Chondrocyte (in vitro differentiated cells): ENCODE measurements around the gene MCMBP. TPM values are rescaled to one million over a fixed set of nuclear protein-coding genes. Genes with fewer than 3 reads are reported as not detected.

Source experiments
- DNase-seq: peaks from one replicate; pipeline ENCODE4 v3.0.0; 2021; ENCODE audit warnings: mixed read lengths, low spot score
- H3K27ac Mint-ChIP-seq: one replicate; pipeline ENCODE4 v1.8.0; 2021; ENCODE audit warnings: mild to moderate bottlenecking, moderate library complexity, mixed read lengths; ENCODE audit not compliant: unreplicated experiment
- H3K27me3 Mint-ChIP-seq: 2 replicates; pipeline ENCODE4 v1.8.0; 2021; ENCODE audit warnings: low read depth, mixed read lengths
- H3K36me3 Mint-ChIP-seq: 2 replicates; pipeline ENCODE4 v1.8.0; 2021; ENCODE audit warnings: low read depth, mixed read lengths
- H3K4me1 Mint-ChIP-seq: 2 replicates; pipeline ENCODE4 v1.8.0; 2021; ENCODE audit warnings: low read depth, mild to moderate bottlenecking, mixed read lengths
- H3K4me3 Mint-ChIP-seq: one replicate; pipeline ENCODE4 v1.8.0; 2021; ENCODE audit warnings: mild to moderate bottlenecking, moderate library complexity, mixed read lengths; ENCODE audit not compliant: unreplicated experiment
- H3K9me3 Mint-ChIP-seq: 2 replicates; pipeline ENCODE4 v1.8.0; 2021; ENCODE audit warnings: low read depth, mixed read lengths
- total RNA-seq: library from RNA; stranded (reverse); gene quantifications from 3 replicates; pipeline ENCODE4 v1.2.1, GENCODE V29; 2021
- TF ChIP-seq, protein P1 (sequence below): fragments of 200-600 bp; sonication (generic); IDR thresholded peaks from 2 replicates; pipeline ENCODE4 v1.5.0; 2021; ENCODE audit warnings: antibody characterized with exemption, mild to moderate bottlenecking, moderate library complexity

The MCMBP gene
- total RNA-seq, 1 donor from 2014 or later = 45.1 TPM

DNA sequence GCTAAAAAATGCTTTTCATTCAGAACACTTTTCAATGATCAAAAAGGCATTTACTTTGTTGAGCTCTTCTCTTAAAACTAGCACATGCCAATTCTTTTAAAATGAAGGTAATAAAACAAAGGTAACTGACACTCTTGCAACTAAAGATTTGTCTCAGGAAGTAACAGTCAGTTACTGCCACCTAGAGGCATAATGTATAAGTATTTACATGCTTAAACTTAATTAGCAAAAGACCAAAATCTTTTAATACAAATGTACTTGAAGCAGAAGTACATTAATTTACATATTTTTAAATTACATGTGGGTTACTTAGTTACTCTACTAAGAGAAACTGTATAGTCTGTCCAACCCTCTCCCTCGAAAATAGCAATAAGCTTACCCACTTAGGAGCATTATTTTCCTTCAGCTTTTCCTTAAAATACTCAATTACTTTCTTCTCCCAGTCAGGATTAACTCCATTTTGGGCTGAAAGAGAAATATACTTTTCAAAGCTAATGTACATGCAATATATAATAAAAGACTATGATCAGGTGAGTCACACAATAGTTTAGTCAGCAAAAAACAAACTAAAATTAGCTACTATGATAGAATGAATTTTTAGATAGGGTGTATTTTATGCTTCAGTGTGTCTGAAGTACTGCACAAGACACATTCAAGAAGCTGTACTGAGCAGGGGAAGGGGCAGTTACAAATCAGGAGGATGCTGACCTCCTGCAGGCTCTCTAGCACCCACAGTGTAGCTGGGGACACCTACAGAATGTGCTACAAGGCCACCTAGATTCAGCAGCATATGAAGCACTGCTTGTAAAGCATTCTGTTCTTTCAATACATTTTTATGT lies 13.0 kb downstream of the MCMBP start:
- H3K36me3 Mint-ChIP-seq = peaks cover 14% of the 10 kb centered on the region
- peaks cover 15% of the 10 kb centered on the region for H3K4me1 Mint-ChIP-seq
- H3K9me3 Mint-ChIP-seq = peaks cover 8% of the 10 kb centered on the region
- no peaks in the 10 kb centered on the region for H3K27me3 Mint-ChIP-seq
- H3K27ac Mint-ChIP-seq = peak overlapping the region; percentile 6
- TF ChIP-seq, protein P1, sequence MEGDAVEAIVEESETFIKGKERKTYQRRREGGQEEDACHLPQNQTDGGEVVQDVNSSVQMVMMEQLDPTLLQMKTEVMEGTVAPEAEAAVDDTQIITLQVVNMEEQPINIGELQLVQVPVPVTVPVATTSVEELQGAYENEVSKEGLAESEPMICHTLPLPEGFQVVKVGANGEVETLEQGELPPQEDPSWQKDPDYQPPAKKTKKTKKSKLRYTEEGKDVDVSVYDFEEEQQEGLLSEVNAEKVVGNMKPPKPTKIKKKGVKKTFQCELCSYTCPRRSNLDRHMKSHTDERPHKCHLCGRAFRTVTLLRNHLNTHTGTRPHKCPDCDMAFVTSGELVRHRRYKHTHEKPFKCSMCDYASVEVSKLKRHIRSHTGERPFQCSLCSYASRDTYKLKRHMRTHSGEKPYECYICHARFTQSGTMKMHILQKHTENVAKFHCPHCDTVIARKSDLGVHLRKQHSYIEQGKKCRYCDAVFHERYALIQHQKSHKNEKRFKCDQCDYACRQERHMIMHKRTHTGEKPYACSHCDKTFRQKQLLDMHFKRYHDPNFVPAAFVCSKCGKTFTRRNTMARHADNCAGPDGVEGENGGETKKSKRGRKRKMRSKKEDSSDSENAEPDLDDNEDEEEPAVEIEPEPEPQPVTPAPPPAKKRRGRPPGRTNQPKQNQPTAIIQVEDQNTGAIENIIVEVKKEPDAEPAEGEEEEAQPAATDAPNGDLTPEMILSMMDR = peak; percentile 96
- no peak for DNase-seq
- no peak overlapping the region for H3K4me3 Mint-ChIP-seq

DNA sequence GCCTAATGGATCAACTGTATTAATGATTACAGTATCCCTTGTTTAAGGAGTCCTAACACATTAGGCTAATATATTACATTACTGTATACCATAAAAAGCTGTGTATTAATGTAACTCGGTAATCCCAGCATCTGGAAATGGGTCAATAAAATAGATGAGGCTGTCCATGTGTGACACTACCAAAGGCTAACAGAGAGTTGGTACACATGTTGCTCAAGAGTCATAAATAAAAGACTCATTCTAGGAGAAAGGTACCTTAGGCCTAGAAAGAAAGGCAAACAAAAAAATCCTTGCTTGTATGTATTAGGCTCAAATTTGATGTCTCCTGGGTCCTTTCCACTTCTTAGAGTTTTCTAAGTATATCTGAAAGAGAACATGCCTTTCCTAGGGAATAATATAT lies 14.6 kb downstream of the MCMBP start:
- no peak overlapping the region for H3K27ac Mint-ChIP-seq
- H3K9me3 Mint-ChIP-seq = no peaks in the 10 kb centered on the region
- DNase-seq = no peak
- peaks cover 15% of the 10 kb centered on the region for H3K4me1 Mint-ChIP-seq
- H3K36me3 Mint-ChIP-seq = peaks cover 11% of the 10 kb centered on the region
- H3K4me3 Mint-ChIP-seq = no peak overlapping the region
- H3K27me3 Mint-ChIP-seq = no peaks in the 10 kb centered on the region
- TF ChIP-seq, protein P1 = no peak

DNA sequence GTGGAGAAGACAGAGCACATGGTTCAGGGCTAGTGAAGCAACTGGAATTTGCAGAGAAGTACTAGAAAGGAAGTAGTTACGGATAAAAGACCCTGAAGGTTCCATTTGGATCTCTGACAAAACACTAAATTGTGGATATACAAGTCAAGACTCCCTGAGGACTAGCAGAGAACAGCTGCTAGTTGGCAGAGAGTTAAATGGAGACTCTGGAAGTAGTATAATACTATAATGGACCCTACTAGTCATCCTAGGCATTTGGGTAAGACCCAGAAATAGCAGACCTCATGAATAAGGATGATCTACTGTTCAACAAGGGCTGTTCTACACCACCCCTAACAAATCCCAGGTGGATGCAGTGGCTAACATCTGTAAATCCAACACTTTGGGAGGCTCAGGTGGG lies 19.1 kb downstream of the MCMBP start:
- H3K27ac Mint-ChIP-seq = no peak overlapping the region
- DNase-seq = no peak

DNA sequence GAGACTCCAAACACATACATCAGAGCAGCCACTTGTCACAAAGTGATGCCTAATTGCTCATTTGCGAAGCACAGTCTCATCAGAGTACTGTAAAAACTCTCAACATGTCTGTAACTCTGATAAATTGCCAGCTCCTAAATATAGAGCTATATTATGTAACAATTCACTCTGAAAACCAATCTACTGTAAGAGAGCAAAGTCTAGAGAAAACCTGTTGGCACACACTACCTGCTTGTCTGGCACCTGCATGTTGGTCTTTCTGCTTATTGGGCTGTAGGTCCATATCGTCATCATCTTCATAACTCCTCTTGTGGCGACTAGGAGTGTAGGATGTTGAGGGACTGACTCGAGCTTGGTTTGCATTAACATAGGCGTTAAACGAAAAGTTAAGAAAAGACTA lies 19.8 kb downstream of the MCMBP start:
- no peak overlapping the region for H3K4me3 Mint-ChIP-seq
- no peaks in the 10 kb centered on the region for H3K9me3 Mint-ChIP-seq
- no peak for DNase-seq
- H3K27me3 Mint-ChIP-seq = no peaks in the 10 kb centered on the region
- H3K4me1 Mint-ChIP-seq = peaks cover 22% of the 10 kb centered on the region
- TF ChIP-seq, protein P1 = no peak
- H3K36me3 Mint-ChIP-seq = peaks cover 19% of the 10 kb centered on the region
- H3K27ac Mint-ChIP-seq = no peak overlapping the region

More for the DNA sequence above, 19.1 kb downstream of the MCMBP start:
- Mint-ChIP-seq H3K27me3 (no peaks in the 10 kb centered on the region), H3K36me3 (peaks cover 19% of the 10 kb centered on the region), H3K4me1 (peaks cover 18% of the 10 kb centered on the region), H3K4me3 (no peak overlapping the region), H3K9me3 (no peaks in the 10 kb centered on the region)
- TF ChIP-seq, protein P1 = no peak

DNA sequence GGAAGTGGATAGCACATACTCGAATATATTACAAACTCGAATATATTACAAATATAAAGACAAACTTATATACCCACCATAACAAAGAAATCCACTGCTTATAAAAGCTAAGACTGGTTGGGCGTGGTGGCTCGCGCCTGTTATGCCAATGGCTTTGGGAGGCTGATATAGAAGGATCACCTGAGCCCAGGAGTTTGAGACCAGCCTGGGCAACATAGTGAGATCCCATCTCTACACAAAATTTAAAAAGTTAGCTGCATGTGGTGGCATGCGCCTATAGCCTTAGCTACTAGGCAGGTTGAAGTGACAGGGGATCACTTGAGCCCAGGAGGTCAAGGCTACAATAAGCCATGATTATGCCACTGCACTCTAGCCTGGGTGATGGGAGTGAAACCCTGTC lies 20.4 kb downstream of the MCMBP start:
- TF ChIP-seq, protein P1 = no peak
- no peak for DNase-seq
- peaks cover 23% of the 10 kb centered on the region for H3K4me1 Mint-ChIP-seq
- no peak overlapping the region for H3K4me3 Mint-ChIP-seq
- H3K27ac Mint-ChIP-seq = no peak overlapping the region
- H3K9me3 Mint-ChIP-seq = no peaks in the 10 kb centered on the region
- no peaks in the 10 kb centered on the region for H3K27me3 Mint-ChIP-seq
- peaks cover 19% of the 10 kb centered on the region for H3K36me3 Mint-ChIP-seq
